K562 (cell line): Measurements from ENCODE around the gene MARCHF3. TPM values are rescaled to one million over a fixed set of nuclear protein-coding genes. Genes with fewer than 3 reads are reported as not detected.
A peak's percentile ranks its signal among the peaks of the same experiment; 100 is the strongest.

ENCODE experiments used
- FOXA3 ChIP-seq, 2 experiments: fragments of 450-650 bp in 1 of 2; sonication (generic) in 1 of 2; formaldehyde crosslinking; IDR thresholded peaks in 1 of 2; conservative IDR thresholded peaks in 1 of 2; 2 replicates each; pipeline versions ENCODE4 v1.4.0 to v1.8.0; 2020 to 2022; ENCODE audit warnings: mild to moderate bottlenecking in 2 of 2, missing genetic modification reagents in 1 of 2
- HNRNPL ChIP-seq: fragments of 200-400 bp; formaldehyde crosslinking; IDR thresholded peaks from 2 replicates; pipeline ENCODE4 v1.6.1; 2017; ENCODE audit warnings: low read depth, mild to moderate bottlenecking, low read length
- LCOR ChIP-seq: sonication (generic); formaldehyde crosslinking; IDR thresholded peaks from 2 replicates; pipeline ENCODE4 v1.8.0; 2022; ENCODE audit warnings: mild to moderate bottlenecking, missing genetic modification reagents
- MAFG ChIP-seq: fragments of 450-650 bp; conservative IDR thresholded peaks from 2 replicates; pipeline ENCODE4 v1.6.1; 2016; ENCODE audit warnings: missing genetic modification characterization, missing compliant biosample characterization
- MCM5 ChIP-seq: fragments of 450-650 bp; IDR thresholded peaks from 2 replicates; pipeline ENCODE4 v1.6.1; 2016; ENCODE audit warnings: low read depth
- POLR2A ChIP-seq: fragments of 450-650 bp; conservative IDR thresholded peaks from 2 replicates; pipeline ENCODE4 v1.6.1; 2016
- SMARCA4 ChIP-seq: fragments of 450-650 bp; IDR thresholded peaks from 2 replicates; pipeline ENCODE4 v1.6.1; 2016
- SRF ChIP-seq, 2 experiments: fragments of 250-450, 450-650 bp in 1 of 2; sonication (Bioruptor Pico) in 1 of 2; sonication (generic) in 1 of 2; formaldehyde crosslinking; IDR thresholded peaks; 2 replicates each; pipeline versions ENCODE4 v1.5.0 to v1.5.1; 2020 to 2022; ENCODE audit warnings: mild to moderate bottlenecking in 1 of 2, missing genetic modification reagents in 1 of 2
- SRSF1 ChIP-seq: fragments of 200-400 bp; formaldehyde crosslinking; IDR thresholded peaks from 2 replicates; pipeline ENCODE4 v1.6.1; 2017; ENCODE audit warnings: mild to moderate bottlenecking, low read depth, low read length, moderate library complexity
- SRSF9 ChIP-seq: fragments of 200-400 bp; formaldehyde crosslinking; IDR thresholded peaks from 2 replicates; pipeline ENCODE4 v1.6.1; 2017; ENCODE audit warnings: low read depth, low read length, borderline replicate concordance
- TRIM25 ChIP-seq: fragments of 450-650 bp; IDR thresholded peaks from 2 replicates; pipeline ENCODE4 v1.7.0; 2016; ENCODE audit warnings: borderline replicate concordance
- ZFP30 ChIP-seq: fragments of 250-450 bp; sonication (Bioruptor Pico); IDR thresholded peaks from 2 replicates; pipeline ENCODE4 v1.8.0; 2022; ENCODE audit warnings: moderate library complexity, mild to moderate bottlenecking, inconsistent platforms, borderline replicate concordance
- ZKSCAN8 ChIP-seq: fragments of 200-800 bp; sonication (Bioruptor generic); IDR thresholded peaks from 2 replicates; pipeline ENCODE4 v1.6.1; 2016; ENCODE audit warnings: missing genetic modification characterization, missing compliant biosample characterization
- ZNF551 ChIP-seq: fragments of 250-450 bp; sonication (Bioruptor Pico); IDR thresholded peaks from 2 replicates; pipeline ENCODE4 v1.5.0; 2021; ENCODE audit warnings: mild to moderate bottlenecking, moderate library complexity
- ZNF592 ChIP-seq: fragments of 450-650 bp; IDR thresholded peaks from 2 replicates; pipeline ENCODE4 v1.6.1; 2017; ENCODE audit warnings: antibody characterized with exemption, mild to moderate bottlenecking
- ZNF639 ChIP-seq, 2 experiments: fragments of 200-800 bp in 1 of 2; sonication (Bioruptor generic) in 1 of 2; sonication (generic) in 1 of 2; formaldehyde crosslinking in 1 of 2; IDR thresholded peaks in 1 of 2; conservative IDR thresholded peaks in 1 of 2; 2 replicates each; pipeline versions ENCODE4 v1.5.0 to v1.6.1; 2016 to 2020; ENCODE audit warnings: missing compliant biosample characterization in 1 of 2, missing genetic modification characterization in 1 of 2, missing genetic modification reagents in 1 of 2
- polyA plus RNA-seq, 8 experiments: library from polyadenylated mRNA; depleted of rRNA in 4 of 8; stranded (reverse) in 5 of 8; unstranded in 3 of 8; fragments of >200 nt; fragmentation: Nextera tagmentation in 2 of 8; fragmentation: Illumina TruSeq in 1 of 8; extraction: Ambion mirVana in 2 of 8; extraction: Trizol in 1 of 8; gene quantifications; 2 replicates each; pipeline versions ENCODE4 v1.2.1 to v1.2.3, GENCODE V29; 2011 to 2014; ENCODE audit warnings: inconsistent platforms in 1 of 8, missing spikeins in 1 of 8
- total RNA-seq, 7 experiments: library from RNA; depleted of rRNA in 6 of 7; stranded (reverse); fragments of >200 nt in 6 of 7; fragmentation: Illumina TruSeq in 2 of 7; extraction: Trizol in 2 of 7; gene quantifications; 2 replicates each; pipeline versions ENCODE4 v1.2.1 to v1.2.3, GENCODE V29; 2011 to 2021; ENCODE audit warnings: low replicate concordance in 1 of 7

The MARCHF3 gene
- total and polyA plus RNA-seq, 9 of the 15 experiments (the other 6 are each of a cell fraction or from before 2014, with no cell fraction given): 5.6 to 37.4 (median 16.5) TPM

GRCh38 chr5:126971455-126972031 is 58.8 kb downstream of the MARCHF3 start (continued):
- TF ChIP-seq TRIM25 (no peak), ZFP30 (CRISPR knock-in tag) (no peak), ZNF639 (CRISPR knock-in tag; conservative IDR thresholded peaks at IDR 0.05 in 1 of 2, IDR thresholded peaks at IDR 0.05 in 1 of 2) (no peak), SRSF1 (no peak), SRF (CRISPR knock-in tag; IDR thresholded peaks at IDR 0.05) (no peak; a peak in 1 of 4 replicates), POLR2A (peak; percentile 55; the same call in 1 of the 2 replicates), FOXA3 (CRISPR knock-in tag; conservative IDR thresholded peaks at IDR 0.05 in 1 of 2, IDR thresholded peaks at IDR 0.05 in 1 of 2) (0 out of 4 replicates have a peak, but pooled peaks of 1 of the 2 experiments have one; percentile 7), MCM5 (no peak), MAFG (tag) (0 out of 2 replicates have a peak, but pooled peaks have one; percentile 3), ZKSCAN8 (CRISPR knock-in tag) (0 out of 2 replicates have a peak, but pooled peaks have one; percentile 18), HNRNPL (no peak), ZNF592 (peak; percentile 13), ZNF551 (no peak), SMARCA4 (peak; percentile 94), SRSF9 (no peak), LCOR (CRISPR knock-in tag) (no peak; the same call in 1 of the 2 replicates)
